ENCODE results near the gene LRCH3.

- TF ChIP-seq CTCF (IDR thresholded peaks at IDR 0.05) = no peak
- TF ChIP-seq POLR2A (IDR thresholded peaks at IDR 0.05) = no peak
Measured at GRCh38 chr3:197882586-197882985, 91.5 kb downstream of the LRCH3 start.

Measured in testis (tissue), 2 donors.